Body of pancreas (tissue), 4 donors: ENCODE results near the gene FOXD4L6. TPM values are rescaled to one million over a fixed set of nuclear protein-coding genes. Genes with fewer than 3 reads are reported as not detected.
A peak's percentile ranks its signal among the peaks of the same experiment; 100 is the strongest.
"Not testable (repeated sequence)": the region's sequence is repeated elsewhere in the genome, so short reads cannot be mapped to it uniquely, and the experiment has no call there.

Experiments used
- ATAC-seq: fragments of 150-250 bp; one replicate; pipeline ENCODE4 v1.9.1; 2016
- DNase-seq, 4 donors: peaks; one replicate each; pipeline ENCODE4 v3.0.0-alpha.2; 2019
- H3K27ac ChIP-seq, 4 donors: fragments of 200-600 bp; sonication (generic); 1 replicate in 3 of 4; 2 replicates in 1 of 4; pipeline versions ENCODE4 v1.5.1 to v1.6.1; 2016 to 2019; ENCODE audit warnings: mild to moderate bottlenecking in 1 of 4, mixed read lengths in 1 of 4, moderate library complexity in 1 of 4
- H3K27me3 ChIP-seq, 2 donors: fragments of 200-600 bp; sonication (generic); one replicate each; pipeline ENCODE4 v1.6.0; 2016; ENCODE audit warnings: mild to moderate bottlenecking in 1 of 2
- H3K36me3 ChIP-seq, 2 donors: fragments of 200-600 bp; sonication (generic); replicated peaks in 1 of 2; 2 replicates each; pipeline ENCODE4 v1.5.1; 2016; ENCODE audit warnings: low read depth in 2 of 2; ENCODE audit not compliant: insufficient read depth in 1 of 2
- H3K4me1 ChIP-seq: fragments of 200-600 bp; sonication (generic); one replicate; pipeline ENCODE4 v1.6.0; 2016
- H3K4me3 ChIP-seq, 2 donors: fragments of 200-600 bp; sonication (generic); 1 replicate in 1 of 2; 2 replicates in 1 of 2; pipeline ENCODE4 v1.5.1; 2016 to 2019
- H3K9me3 ChIP-seq, 3 donors: fragments of 200-600 bp; sonication (generic); 1 replicate in 2 of 3; 2 replicates in 1 of 3; pipeline ENCODE4 v1.5.1; 2016
- CTCF ChIP-seq, 7 experiments: fragments of 450-650 bp in 4 of 7; fragments of 200-600 bp in 3 of 7; sonication (generic) in 3 of 7; IDR thresholded peaks; one replicate each; pipeline ENCODE4 v1.5.1; 2016 to 2019; ENCODE audit warnings: antibody characterized with exemption in 7 of 7
- WGBS, 2 donors: methylation state at CpG; one replicate each; pipeline ENCODE4 v1.1.5; 2017; 5-methylcytosine and 5-hydroxymethylcytosine counted together
- intact Hi-C: fragments of 100-400 bp; cut with DNase I; formaldehyde crosslinking; loops from one replicate; pipeline ENCODE4 v1.15.1; 2023
- total RNA-seq, 2 donors: library from RNA; depleted of rRNA; stranded (reverse); fragments of >200 nt; gene quantifications; one replicate each; pipeline ENCODE4 v1.1.0, GENCODE V29; 2016

The FOXD4L6 gene
- total RNA-seq, 2 donors from 2014 or later: not detected

- H3K4me1 ChIP-seq, H3K27ac ChIP-seq, H3K36me3 ChIP-seq, H3K27me3 ChIP-seq, H3K9me3 ChIP-seq, intact Hi-C loops, DNase-seq, H3K4me3 ChIP-seq, ATAC-seq: not testable (repeated sequence)
- 31 to 61% methylated on average over 2 of the region's 2 CpGs for WGBS, 2 donors
Measured at GRCh38 chr9:41095060-41095459, 33.4 kb downstream of the FOXD4L6 start.

DNA sequence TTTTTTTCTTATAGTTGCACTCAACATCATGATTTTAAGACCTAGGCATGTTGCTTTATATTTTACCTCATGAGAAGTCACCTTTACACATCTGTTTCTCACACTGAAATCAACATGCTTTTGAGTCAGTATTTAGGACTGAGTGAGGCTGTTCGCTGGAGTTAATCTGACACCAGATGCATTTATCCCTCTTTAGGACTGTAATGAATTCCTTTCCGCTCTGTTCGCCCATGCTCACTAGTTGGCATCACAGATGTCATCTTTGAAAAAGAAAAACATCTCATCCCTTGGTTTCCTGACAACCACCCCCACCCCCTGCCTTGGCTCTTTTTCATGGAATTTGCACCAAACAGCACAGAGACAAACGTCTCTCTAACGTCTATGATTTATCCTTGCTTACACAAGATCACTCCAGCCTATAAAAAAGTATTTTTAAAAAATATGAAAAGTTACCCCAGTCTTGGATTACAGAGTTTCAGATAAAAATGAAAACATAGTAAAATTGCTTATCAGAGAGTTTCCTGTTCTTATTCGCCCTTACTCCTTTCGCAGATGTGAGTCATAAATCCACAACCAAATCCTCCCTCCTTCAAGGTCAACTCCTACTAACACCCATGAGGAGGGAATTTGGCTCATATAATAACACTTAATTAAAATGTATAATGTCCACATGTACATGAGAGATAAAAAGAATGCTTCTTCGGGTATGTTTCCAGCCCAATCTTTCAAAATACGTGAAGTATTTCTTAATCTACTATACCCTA is 34.3 kb downstream of the FOXD4L6 start:
- 71 to 80% methylated on average over 3 of the region's 9 CpGs for WGBS, 2 donors
- H3K4me1 ChIP-seq, H3K27me3 ChIP-seq, ATAC-seq, H3K9me3 ChIP-seq, H3K4me3 ChIP-seq, H3K27ac ChIP-seq, H3K36me3 ChIP-seq, intact Hi-C loops, DNase-seq: not testable (repeated sequence)

DNA sequence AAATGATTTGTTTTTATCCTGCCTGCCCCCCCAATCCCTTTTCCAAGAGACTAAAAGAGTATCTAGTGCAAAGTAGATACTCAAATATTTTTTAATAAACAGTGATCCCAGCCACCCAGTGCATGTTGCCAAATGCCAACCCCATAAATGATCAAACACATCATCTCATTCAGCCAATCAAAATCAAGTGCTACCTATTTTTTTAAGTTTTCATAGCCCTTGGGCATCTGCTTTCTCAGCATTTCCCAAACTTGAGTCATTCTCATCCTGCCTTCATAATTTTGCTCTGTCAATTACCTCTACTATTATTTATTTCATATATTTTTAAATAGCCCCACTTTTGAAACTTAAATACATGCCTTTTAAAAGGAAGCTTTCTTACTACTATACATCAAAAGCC is 37.6 kb downstream of the FOXD4L6 start:
- intact Hi-C loops, DNase-seq, H3K27ac ChIP-seq, H3K4me3 ChIP-seq, H3K9me3 ChIP-seq, ATAC-seq, H3K27me3 ChIP-seq, H3K4me1 ChIP-seq, H3K36me3 ChIP-seq: not testable (repeated sequence)

GRCh38 chr9:41090386-41090785 is 38.1 kb downstream of the FOXD4L6 start:
- H3K36me3 ChIP-seq, DNase-seq, H3K4me1 ChIP-seq, H3K9me3 ChIP-seq, H3K27me3 ChIP-seq, intact Hi-C loops, H3K27ac ChIP-seq, H3K4me3 ChIP-seq, ATAC-seq: not testable (repeated sequence)
- WGBS, 2 donors: 35 to 46% methylated on average over 1 of the region's 1 CpG

DNA sequence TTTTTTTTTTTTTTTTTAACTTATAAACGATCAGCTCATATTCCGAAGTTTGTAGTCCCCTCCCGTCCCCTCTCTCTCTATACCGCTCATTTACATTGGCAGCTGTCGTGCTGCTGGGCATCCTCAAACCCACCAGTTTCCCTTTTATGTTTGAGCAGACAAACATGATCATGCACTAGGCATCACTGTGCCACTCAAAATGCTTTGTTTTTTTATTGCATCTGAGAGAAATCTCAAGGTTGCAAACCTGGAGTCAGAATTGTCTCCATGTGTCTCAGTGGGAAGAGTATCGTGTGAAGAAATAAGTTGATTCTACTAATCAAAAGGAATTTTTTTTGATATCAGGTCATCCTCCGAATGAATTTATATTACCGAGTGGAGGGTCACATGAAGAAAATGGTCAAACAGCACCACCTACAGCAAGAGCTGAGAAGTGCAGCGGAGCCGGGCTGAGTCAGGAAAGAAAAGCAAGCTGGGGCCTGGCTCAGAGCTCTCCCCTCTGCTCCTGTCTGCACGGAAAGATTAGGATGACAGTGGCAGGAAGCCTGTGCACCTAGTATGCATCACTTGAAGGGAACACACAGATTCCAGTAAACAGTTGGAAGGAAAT is 39.9 kb downstream of the FOXD4L6 start:
- H3K4me3 ChIP-seq, H3K27ac ChIP-seq, H3K36me3 ChIP-seq, H3K4me1 ChIP-seq, intact Hi-C loops, H3K27me3 ChIP-seq, H3K9me3 ChIP-seq, DNase-seq: not testable (repeated sequence)
- 9 to 10% methylated on average over 9 of the region's 11 CpGs for WGBS, 2 donors
- TF ChIP-seq CTCF (IDR thresholded peaks at IDR 0.05): peak in 3 of 7 experiments; percentile 25 to 50 (median 29)
- peak; percentile 84 for ATAC-seq

DNA sequence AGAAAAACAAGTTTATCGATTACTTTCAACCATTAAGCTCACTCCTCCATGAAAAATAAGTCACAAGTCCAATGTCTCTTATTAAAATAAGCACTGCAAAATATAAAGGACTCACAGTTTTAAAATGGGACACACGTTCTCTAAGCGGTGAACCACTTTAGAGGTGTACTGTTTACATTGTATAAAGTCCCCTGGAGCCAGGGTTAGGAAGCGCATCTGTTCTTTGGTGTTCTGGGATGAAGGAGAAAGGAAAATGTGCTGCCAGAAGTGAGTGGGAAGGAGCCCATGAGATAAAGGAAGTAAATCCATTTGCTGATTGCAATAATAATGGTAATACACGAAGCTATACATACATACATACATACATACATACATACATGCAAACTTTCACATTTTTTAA is 40.6 kb downstream of the FOXD4L6 start:
- intact Hi-C loops, H3K4me1 ChIP-seq, H3K4me3 ChIP-seq, H3K27ac ChIP-seq, H3K9me3 ChIP-seq, H3K36me3 ChIP-seq, ATAC-seq, H3K27me3 ChIP-seq, DNase-seq: not testable (repeated sequence)
- 43 to 50% methylated on average over 5 of the region's 5 CpGs for WGBS, 2 donors

DNA sequence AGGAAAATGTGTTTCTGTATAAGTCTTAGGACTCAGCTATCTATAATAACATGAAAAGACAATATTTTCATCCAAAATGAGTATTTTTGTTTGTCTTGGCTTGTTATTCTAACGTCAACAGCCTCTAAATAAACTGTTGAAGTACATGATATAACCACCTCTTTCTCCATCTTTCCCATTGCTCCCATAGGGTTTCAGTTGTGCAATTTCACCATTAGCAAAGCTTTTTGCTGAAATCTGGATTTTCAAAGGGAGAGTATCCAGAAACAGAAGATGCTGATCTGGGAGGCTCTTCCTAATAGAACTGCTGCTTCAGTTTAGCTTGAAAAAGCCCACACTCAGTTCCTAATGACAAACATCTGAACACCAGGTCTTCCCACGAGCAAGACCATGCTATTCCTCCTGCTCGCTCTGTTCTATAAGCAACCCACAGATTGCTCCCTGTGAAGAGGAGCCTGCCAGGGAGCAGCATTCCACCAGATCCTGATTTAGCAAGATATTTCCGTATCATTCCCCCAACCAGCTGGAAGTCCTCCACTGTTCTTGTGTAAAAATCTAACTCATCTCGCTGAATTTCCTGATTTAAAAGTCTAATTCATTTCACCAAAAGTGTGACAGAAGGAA is 41.2 kb downstream of the FOXD4L6 start:
- peak in 2 of 4 donors; percentile 9 to 16 for DNase-seq
- H3K9me3 ChIP-seq, H3K4me3 ChIP-seq, intact Hi-C loops, H3K4me1 ChIP-seq, ATAC-seq, H3K36me3 ChIP-seq, H3K27ac ChIP-seq, H3K27me3 ChIP-seq: not testable (repeated sequence)
- 38 to 52% methylated on average over 5 of the region's 5 CpGs for WGBS, 2 donors

GRCh38 chr9:41086685-41087084 is 41.8 kb downstream of the FOXD4L6 start:
- DNase-seq, H3K27ac ChIP-seq, H3K27me3 ChIP-seq, intact Hi-C loops, H3K36me3 ChIP-seq, H3K4me3 ChIP-seq, H3K9me3 ChIP-seq, ATAC-seq, H3K4me1 ChIP-seq: not testable (repeated sequence)
- 9 to 55% methylated on average over 1 of the region's 1 CpG for WGBS, 2 donors

DNA sequence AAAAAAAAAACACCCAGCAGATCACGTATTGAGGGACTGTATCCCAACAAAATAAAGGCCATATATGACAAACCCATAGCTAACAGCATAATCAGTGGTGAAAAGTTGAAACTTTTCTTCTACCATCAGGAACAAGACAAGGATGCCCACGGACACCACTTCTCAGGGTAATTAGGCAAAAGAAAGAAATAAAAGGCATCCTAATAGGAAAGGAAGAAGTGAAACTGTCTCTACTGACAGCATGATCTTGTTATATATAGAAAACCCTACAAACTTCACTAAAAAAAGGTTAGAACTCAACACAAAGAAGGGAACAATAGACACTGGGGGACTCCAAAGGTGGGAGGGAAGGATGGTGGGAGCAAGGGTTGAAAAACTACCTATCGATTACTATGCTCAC is 42.3 kb downstream of the FOXD4L6 start:
- H3K27me3 ChIP-seq, H3K9me3 ChIP-seq, ATAC-seq, H3K27ac ChIP-seq, H3K4me1 ChIP-seq, H3K4me3 ChIP-seq, intact Hi-C loops, DNase-seq, H3K36me3 ChIP-seq: not testable (repeated sequence)
- 43 to 44% methylated on average over 3 of the region's 3 CpGs for WGBS, 2 donors

- H3K4me3 ChIP-seq, H3K4me1 ChIP-seq, H3K36me3 ChIP-seq, H3K27ac ChIP-seq, DNase-seq, H3K27me3 ChIP-seq, ATAC-seq, intact Hi-C loops, H3K9me3 ChIP-seq: not testable (repeated sequence)
- WGBS, 2 donors: 41 to 44% methylated on average over 4 of the region's 4 CpGs
Measured at GRCh38 chr9:41082358-41082757, 46.1 kb downstream of the FOXD4L6 start.

- H3K27ac ChIP-seq, H3K27me3 ChIP-seq, ATAC-seq, H3K36me3 ChIP-seq, DNase-seq, H3K4me1 ChIP-seq, intact Hi-C loops, H3K9me3 ChIP-seq, H3K4me3 ChIP-seq: not testable (repeated sequence)
- WGBS, 2 donors: 48 to 66% methylated on average over 4 of the region's 4 CpGs
Measured at GRCh38 chr9:41079464-41079863, 49.0 kb downstream of the FOXD4L6 start.
